GM13977 (cell line): Measurements from ENCODE around the gene PFN1.

Source experiments
- DNase-seq: peaks from one replicate; pipeline ENCODE4 v3.0.0; 2012; ENCODE audit warnings: low spot score
- in situ Hi-C: fragments of 300-500 bp; cut with MboI; formaldehyde crosslinking; loops from one replicate; pipeline ENCODE4 v1.12.0; 2022; ENCODE audit warnings: low sequenced_read_pairs, low pct_unique_long_range_greater_than_20kb, mixed read lengths, inconsistent platforms; ENCODE audit not compliant: unreplicated experiment
- TF ChIP-seq, protein P1 (sequence below): IDR thresholded peaks from 2 replicates; pipeline ENCODE4 v1.5.1; 2012; ENCODE audit warnings: mild to moderate bottlenecking, control low read depth; ENCODE audit not compliant: insufficient read depth; ENCODE audit errors: extremely low read depth, missing control alignments

Gene PFN1

DNA sequence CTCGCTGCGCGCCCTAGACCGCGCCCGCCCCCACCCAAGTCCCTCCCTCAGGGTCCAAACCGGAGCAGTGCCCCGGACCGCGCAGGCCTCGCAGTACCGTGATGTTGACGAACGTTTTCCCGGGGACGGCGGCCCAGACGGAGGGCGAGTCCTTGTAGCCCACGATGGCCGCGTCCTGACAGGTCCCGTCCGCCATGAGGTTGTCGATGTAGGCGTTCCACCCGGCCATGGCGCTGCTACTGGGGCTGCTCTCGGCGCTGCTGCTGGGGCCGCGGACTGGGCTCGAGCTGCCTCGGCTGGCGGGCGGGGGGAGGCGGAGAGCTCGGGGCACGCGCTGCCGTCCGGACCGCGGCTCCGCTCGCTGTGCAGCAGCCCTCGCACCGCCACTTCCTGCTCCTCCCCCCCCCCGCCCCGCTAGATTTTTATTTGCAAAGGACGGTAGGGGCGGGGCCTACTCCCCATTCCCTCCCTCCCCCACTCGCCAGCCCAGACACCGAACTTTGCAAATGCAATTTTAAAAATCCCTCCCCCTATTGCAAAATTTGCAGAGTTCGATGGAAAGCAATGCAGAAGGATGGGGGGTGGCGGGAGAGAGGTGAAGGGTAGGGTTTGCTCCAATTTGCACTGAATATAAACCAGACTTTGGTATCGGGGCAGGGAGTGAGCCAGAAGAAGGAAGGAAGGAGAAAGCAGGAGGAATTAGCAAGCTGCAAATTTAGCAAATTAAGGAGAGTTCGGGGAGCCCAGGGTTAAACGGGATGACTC, at the start of gene PFN1:
Gene PFN1 (minus strand): TSS at position 365 of the 765 bp plus-strand sequence. CDS start 136 bp downstream, at position 229.
- in situ Hi-C loops: no loop called here
- TF ChIP-seq, protein P1, sequence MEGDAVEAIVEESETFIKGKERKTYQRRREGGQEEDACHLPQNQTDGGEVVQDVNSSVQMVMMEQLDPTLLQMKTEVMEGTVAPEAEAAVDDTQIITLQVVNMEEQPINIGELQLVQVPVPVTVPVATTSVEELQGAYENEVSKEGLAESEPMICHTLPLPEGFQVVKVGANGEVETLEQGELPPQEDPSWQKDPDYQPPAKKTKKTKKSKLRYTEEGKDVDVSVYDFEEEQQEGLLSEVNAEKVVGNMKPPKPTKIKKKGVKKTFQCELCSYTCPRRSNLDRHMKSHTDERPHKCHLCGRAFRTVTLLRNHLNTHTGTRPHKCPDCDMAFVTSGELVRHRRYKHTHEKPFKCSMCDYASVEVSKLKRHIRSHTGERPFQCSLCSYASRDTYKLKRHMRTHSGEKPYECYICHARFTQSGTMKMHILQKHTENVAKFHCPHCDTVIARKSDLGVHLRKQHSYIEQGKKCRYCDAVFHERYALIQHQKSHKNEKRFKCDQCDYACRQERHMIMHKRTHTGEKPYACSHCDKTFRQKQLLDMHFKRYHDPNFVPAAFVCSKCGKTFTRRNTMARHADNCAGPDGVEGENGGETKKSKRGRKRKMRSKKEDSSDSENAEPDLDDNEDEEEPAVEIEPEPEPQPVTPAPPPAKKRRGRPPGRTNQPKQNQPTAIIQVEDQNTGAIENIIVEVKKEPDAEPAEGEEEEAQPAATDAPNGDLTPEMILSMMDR: no peak
- peak; percentile 95 for DNase-seq

DNA sequence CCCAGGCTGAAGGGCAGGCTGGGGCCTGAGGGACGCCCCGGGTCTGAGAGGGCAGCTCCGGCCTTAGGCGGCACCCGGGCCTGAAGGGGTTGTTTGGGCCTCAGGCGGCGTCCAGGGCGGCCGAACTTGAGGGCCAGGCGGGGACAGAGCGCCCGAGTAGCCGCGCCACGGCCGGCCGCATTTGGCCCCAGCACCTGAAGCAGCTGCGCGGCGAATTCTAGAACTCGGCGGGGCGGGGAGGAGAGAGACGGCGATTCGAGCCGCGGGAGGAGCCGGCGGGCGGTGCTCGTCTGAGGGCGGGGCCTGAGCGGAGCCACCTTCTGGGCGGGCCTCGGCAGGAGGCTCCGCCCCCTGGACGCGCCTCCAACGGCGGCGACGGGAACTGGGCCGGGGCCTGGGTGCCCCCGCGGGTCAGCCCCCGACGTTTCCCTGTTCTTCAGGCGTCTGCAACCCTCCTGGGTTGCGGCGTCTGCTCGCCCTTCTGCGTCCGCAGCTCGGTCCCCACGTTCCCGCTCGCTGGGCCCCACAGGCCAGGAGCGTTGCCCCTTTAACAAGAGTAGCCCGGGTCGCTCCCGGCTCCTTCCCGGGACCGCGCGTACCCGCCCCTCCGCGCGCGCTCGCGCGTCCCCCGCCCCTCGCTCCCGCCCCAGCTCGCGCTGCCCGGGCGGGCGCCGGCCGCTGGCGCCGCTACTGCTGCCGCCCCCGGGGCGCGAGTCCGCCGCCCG, 49.1 kb upstream of the PFN1 start, which contains the start of the genes INCA1 and KIF1C:
Gene INCA1 (minus strand): TSS at position 221 of the 725 bp plus-strand sequence. CDS start 3,085 bp downstream, outside the sequence.
Gene KIF1C (plus strand): TSS at position 649 of the 725 bp plus-strand sequence. CDS start 2,297 bp downstream, outside the sequence.
- TF ChIP-seq, protein P1: no peak
- in situ Hi-C loops: no loop called here
- peak; percentile 100 for DNase-seq

DNA sequence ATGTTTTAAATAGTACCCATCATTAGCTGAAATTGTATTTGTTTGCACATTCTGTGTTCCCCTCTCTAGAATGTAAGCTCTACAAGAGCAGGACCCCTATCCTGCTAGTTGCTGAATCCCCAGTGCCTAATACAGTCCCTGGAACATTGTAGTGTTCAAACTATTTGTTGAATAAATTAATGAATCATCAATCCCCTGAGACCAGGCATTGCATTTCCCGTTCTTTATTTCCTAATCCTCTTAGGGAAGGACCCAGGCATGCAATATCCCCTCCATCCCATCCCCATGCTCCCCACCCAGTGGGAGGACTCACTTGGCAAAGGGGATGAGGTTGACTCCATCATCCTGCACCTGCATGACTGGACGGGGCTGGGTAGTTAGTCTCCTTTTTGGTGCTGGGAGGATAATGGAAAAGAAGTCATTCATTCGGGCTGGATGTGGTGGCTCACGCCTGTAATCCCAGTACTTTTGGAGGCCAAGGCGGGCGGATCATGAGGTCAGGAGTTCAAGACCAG, 45.8 kb upstream of the PFN1 start:
- in situ Hi-C loops: no loop called here
- TF ChIP-seq, protein P1: no peak
- no peak for DNase-seq

DNA sequence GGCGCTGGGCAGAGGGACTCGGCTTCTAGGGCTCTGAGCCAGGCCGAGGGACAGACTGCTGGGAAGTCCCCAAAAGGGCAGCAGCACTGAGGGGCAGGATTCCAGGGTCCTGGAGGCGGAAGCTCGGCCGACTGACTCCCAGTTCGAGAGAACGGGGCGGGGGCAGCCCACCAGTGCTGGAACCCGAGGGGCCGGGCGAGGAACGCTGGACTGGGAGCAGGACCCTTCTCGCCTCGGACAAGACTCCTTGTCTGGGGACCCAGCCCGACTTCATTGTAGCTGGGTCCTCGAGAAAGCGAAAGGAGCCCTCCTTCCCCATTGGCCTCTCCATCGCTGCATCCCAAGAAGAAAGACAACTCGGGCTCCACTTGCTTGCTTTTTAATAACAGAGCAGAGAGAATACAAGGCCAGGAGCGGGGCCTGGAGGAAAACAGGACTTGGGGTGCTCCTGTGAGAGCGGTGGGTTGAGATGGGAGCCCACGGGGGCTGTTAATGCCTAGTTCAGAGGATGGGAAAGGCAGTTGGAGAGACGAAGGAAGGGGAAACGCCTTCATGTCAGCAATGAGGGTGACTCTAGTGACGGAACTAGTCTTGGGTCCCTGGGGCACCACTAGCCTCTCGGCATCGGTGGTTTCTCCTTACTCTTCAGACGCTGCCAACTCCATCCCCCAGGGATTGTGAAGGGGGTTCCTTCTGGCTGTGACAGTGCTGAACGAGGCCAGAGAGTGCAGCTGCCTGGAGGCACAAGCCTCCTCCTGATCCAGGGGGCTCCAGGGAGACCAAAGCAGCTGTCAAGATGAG, 39.6 kb upstream of the PFN1 start:
- TF ChIP-seq, protein P1: no peak
- no peak for DNase-seq
- in situ Hi-C loops: no loop called here

DNA sequence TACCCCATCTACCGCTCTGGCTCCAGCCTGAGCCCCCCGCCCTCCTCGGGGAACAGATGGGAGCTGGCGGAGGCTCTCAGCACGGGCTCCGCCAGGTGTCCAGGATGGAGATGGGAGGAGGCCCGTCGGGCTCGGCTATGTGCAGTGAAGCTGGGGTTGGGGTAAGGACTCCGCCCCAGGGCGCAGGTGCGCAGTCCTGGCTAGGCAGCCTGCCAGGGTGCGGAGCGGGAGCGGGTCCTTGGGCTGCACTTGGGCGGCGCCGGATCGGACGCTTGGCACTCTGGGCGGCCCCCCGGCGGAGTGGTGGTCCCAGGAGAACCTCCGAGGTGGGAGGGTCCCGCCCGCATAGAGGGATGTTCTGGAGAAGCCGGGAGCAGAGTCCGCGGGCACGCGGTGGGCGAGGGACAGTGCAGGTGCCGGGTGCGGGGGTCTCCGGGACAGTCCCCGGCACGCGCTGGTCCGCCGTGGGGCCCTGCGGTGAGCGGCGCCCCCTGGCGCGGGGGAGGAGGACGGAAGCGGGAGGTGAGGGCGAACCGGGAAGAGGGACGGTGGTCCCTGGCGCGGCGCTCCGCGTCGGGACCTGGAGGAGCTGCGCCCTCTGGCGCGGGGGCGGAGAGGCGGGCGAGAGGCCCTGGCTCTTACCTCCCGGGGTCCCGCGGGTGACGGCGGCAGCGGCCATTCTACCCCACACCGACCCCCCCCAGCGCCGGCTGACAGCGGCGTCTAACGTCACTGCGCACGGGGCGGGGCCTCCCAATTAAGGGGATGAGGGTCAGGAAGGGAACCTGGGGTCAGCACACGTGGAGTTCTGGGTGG, 38.8 kb upstream of the PFN1 start, which contains the start of gene CAMTA2:
Gene CAMTA2 (minus strand): TSS at position 725 of the 816 bp plus-strand sequence. CDS start 1,453 bp downstream, outside the sequence.
- in situ Hi-C loops: no loop called here
- peak; percentile 89 for DNase-seq
- TF ChIP-seq, protein P1: peak; percentile 69
